Measurements from ENCODE around the gene PARK7.
A peak's percentile ranks its signal among the peaks of the same experiment; 100 is the strongest.
"Not testable (repeated sequence)": the region's sequence is repeated elsewhere in the genome, so short reads cannot be mapped to it uniquely, and the experiment has no call there.

Gene PARK7
- total RNA-seq = 58.1 to 130 (median 107) reads per million in 18 experiments

- DNase-seq = peak; percentile 99 to 100
Measured at GRCh38 chr1:7961216-7962013, at the start of gene PARK7. Gene PARK7 (plus strand): TSS chr1:7961711. CDS start chr1:7962786, 1,075 bp downstream.

GRCh38 chr1:7912145-7912544 is 49.4 kb upstream of the PARK7 start:
- DNase-seq = no peak

- DNase-seq = no peak
Measured at GRCh38 chr1:7912743-7913557, 48.6 kb upstream of the PARK7 start.

GRCh38 chr1:7915826-7916500 is 45.5 kb upstream of the PARK7 start:
- no peak for DNase-seq

GRCh38 chr1:7916501-7916830 is 45.0 kb upstream of the PARK7 start:
- DNase-seq = peak in 1 of 2 donors; percentile 8

- DNase-seq = not testable (repeated sequence)
Measured at GRCh38 chr1:7917971-7918370, 43.5 kb upstream of the PARK7 start.

GRCh38 chr1:7919880-7920279 is 41.6 kb upstream of the PARK7 start:
- DNase-seq = no peak

- DNase-seq = no peak
Measured at GRCh38 chr1:7921796-7922195, 39.7 kb upstream of the PARK7 start.

- peak in 1 of 2 donors; percentile 13 for DNase-seq
Measured at GRCh38 chr1:7922301-7922700, 39.2 kb upstream of the PARK7 start.

GRCh38 chr1:7927061-7927460 is 34.5 kb upstream of the PARK7 start:
- DNase-seq = not testable (repeated sequence)

GRCh38 chr1:7928247-7928646 is 33.3 kb upstream of the PARK7 start:
- no peak for DNase-seq

- DNase-seq = no peak
Measured at GRCh38 chr1:7929637-7930036, 31.9 kb upstream of the PARK7 start.

- no peak for DNase-seq
Measured at GRCh38 chr1:7930645-7931445, 30.7 kb upstream of the PARK7 start.

- DNase-seq = no peak
Measured at GRCh38 chr1:7931446-7931812, 30.1 kb upstream of the PARK7 start.

GRCh38 chr1:7932524-7933138 is 28.9 kb upstream of the PARK7 start:
- no peak for DNase-seq

- DNase-seq = no peak
Measured at GRCh38 chr1:7938070-7938469, 23.4 kb upstream of the PARK7 start.

- no peak for DNase-seq
Measured at GRCh38 chr1:7940034-7940433, 21.5 kb upstream of the PARK7 start.

GRCh38 chr1:7940745-7941436 is 20.6 kb upstream of the PARK7 start, which contains the start of gene TNFRSF9:
Gene TNFRSF9 (minus strand): TSS chr1:7940839. CDS start chr1:7939994, 845 bp downstream.
- DNase-seq = peak in 1 of 2 donors; percentile 21

GRCh38 chr1:7941437-7941793 is 20.1 kb upstream of the PARK7 start:
- DNase-seq = peak; percentile 27 to 42

- peak; percentile 63 to 69 for DNase-seq
Measured at GRCh38 chr1:7942214-7942921, 19.1 kb upstream of the PARK7 start.

- peak in 1 of 2 donors; percentile 29 for DNase-seq
Measured at GRCh38 chr1:7943251-7943650, 18.3 kb upstream of the PARK7 start.
